Natural killer cell (primary cell): ENCODE data around the gene HINT3. TPM values are rescaled to one million over a fixed set of nuclear protein-coding genes. Genes with fewer than 3 reads are reported as not detected.

Experiments used
- ATAC-seq, 3 donors: fragments of 150-1000 bp in 2 of 3; fragments of 200-7000 bp in 1 of 3; cut with Tn5 transposase; 1 replicate in 1 of 3; 2 replicates in 2 of 3; pipeline ENCODE4 v1.10.0; 2021; ENCODE audit warnings: mild to moderate bottlenecking in 2 of 3, moderate library complexity in 2 of 3
- DNase-seq, 2 donors: peaks; one replicate each; pipeline versions ENCODE4 v3.0.0 to v3.0.0-alpha.2; 2013 to 2021; ENCODE audit warnings: mixed read lengths in 1 of 2
- H3K27ac ChIP-seq: one replicate; pipeline ENCODE4 v1.5.1; 2013; ENCODE audit warnings: mild to moderate bottlenecking, low read length
- H3K27me3 ChIP-seq: one replicate; pipeline ENCODE4 v1.6.1; 2013; ENCODE audit warnings: low read length; ENCODE audit not compliant: control insufficient read depth, insufficient read depth
- H3K36me3 ChIP-seq: one replicate; pipeline ENCODE4 v1.6.1; 2013; ENCODE audit warnings: low read length; ENCODE audit not compliant: control insufficient read depth, insufficient read depth
- H3K4me1 ChIP-seq: one replicate; pipeline ENCODE4 v1.6.1; 2013; ENCODE audit warnings: low read length; ENCODE audit not compliant: control insufficient read depth, insufficient read depth
- H3K4me3 ChIP-seq: one replicate; pipeline ENCODE4 v1.5.1; 2013; ENCODE audit warnings: low read length
- H3K9me3 ChIP-seq: one replicate; pipeline ENCODE4 v1.6.1; 2013; ENCODE audit warnings: low read length; ENCODE audit not compliant: control insufficient read depth, insufficient read depth
- H3K27ac Mint-ChIP-seq, 2 donors: one replicate each; pipeline ENCODE4 v1.8.0; 2022; ENCODE audit warnings: mild to moderate bottlenecking in 2 of 2, mixed read lengths in 2 of 2, moderate library complexity in 1 of 2
- H3K27me3 Mint-ChIP-seq, 2 donors: one replicate each; pipeline ENCODE4 v1.8.0; 2022; ENCODE audit warnings: low read depth in 2 of 2, mixed read lengths in 2 of 2
- H3K36me3 Mint-ChIP-seq: one replicate; pipeline ENCODE4 v1.8.0; 2022; ENCODE audit warnings: mixed read lengths
- H3K4me1 Mint-ChIP-seq, 2 donors: one replicate each; pipeline ENCODE4 v1.8.0; 2022; ENCODE audit warnings: mixed read lengths in 2 of 2
- H3K4me3 Mint-ChIP-seq: one replicate; pipeline ENCODE4 v1.8.0; 2022; ENCODE audit warnings: mild to moderate bottlenecking, moderate library complexity, mixed read lengths
- H3K9me3 Mint-ChIP-seq, 2 donors: one replicate each; pipeline ENCODE4 v1.8.0; 2022; ENCODE audit warnings: mixed read lengths in 2 of 2
- CTCF ChIP-seq: fragments of 200-600 bp; IDR thresholded peaks from one replicate; pipeline ENCODE4 v1.8.0; 2022; ENCODE audit warnings: antibody characterized with exemption
- WGBS: methylation state at CpG from one replicate; pipeline ENCODE4 v1.1.7; 2013; ENCODE audit warnings: missing lambda C conversion rate; ENCODE audit not compliant: insufficient coverage; 5-methylcytosine and 5-hydroxymethylcytosine counted together
- intact Hi-C: fragments of 100-400 bp; cut with micrococcal nuclease; formaldehyde crosslinking; loops from one replicate; pipeline ENCODE4 v1.14.2; 2022
- total RNA-seq, 4 donors: library from RNA; stranded (reverse); fragments of 120-200 nt in 1 of 4; gene quantifications; one replicate each; pipeline versions ENCODE4 v1.2.3 to v1.2.4, GENCODE V29; 2013 to 2022

Gene HINT3
- total RNA-seq, 3 donors from 2014 or later (not counting 1 experiment from before 2014, with no cell fraction given) = 9.7 to 10.5 (median 10.3) TPM

- Histone ChIP-seq H3K4me1 (no peaks in the 10 kb centered on the region), H3K36me3 (peaks cover 59% of the 10 kb centered on the region), H3K9me3 (no peaks in the 10 kb centered on the region), H3K27ac (no peak overlapping the region), H3K4me3 (no peak overlapping the region), H3K27me3 (no peaks in the 10 kb centered on the region)
- Mint-ChIP-seq H3K9me3 (no peaks in the 10 kb centered on the region), H3K27me3 (no peaks in the 10 kb centered on the region), H3K4me1 (peaks cover 20 to 28% of the 10 kb centered on the region in 2 donors), H3K36me3 (peaks cover 29% of the 10 kb centered on the region), H3K4me3 (no peak overlapping the region), H3K27ac (peak overlapping the region; percentile 29 to 63)
- DNase-seq (no peak), ATAC-seq (no peak)
- 75% methylated on average over 4 of the region's 4 CpGs for WGBS
- TF ChIP-seq CTCF = no peak
- intact Hi-C loops = no loop called here
These were observed 33.1 kb upstream of the HINT3 start for GRCh38 chr6:125923366-125923877.

GRCh38 chr6:125924169-125924568 is 32.4 kb upstream of the HINT3 start:
- H3K36me3 Mint-ChIP-seq = peaks cover 33% of the 10 kb centered on the region
- H3K27ac ChIP-seq = no peak overlapping the region
- intact Hi-C loops = no loop called here
- ATAC-seq = peak in 2 of 3 donors; percentile 42 to 51
- H3K4me3 ChIP-seq = no peak overlapping the region
- 16% methylated on average over 1 of the region's 2 CpGs for WGBS
- peaks cover 65% of the 10 kb centered on the region for H3K36me3 ChIP-seq
- no peaks in the 10 kb centered on the region for H3K9me3 ChIP-seq
- no peaks in the 10 kb centered on the region for H3K27me3 ChIP-seq
- H3K27me3 Mint-ChIP-seq = no peaks in the 10 kb centered on the region
- no peak for DNase-seq
- H3K27ac Mint-ChIP-seq = peak overlapping the region; percentile 29 to 63
- no peaks in the 10 kb centered on the region for H3K4me1 ChIP-seq
- no peak for TF ChIP-seq CTCF
- H3K4me1 Mint-ChIP-seq = peaks cover 12 to 21% of the 10 kb centered on the region in 2 donors
- no peak overlapping the region for H3K4me3 Mint-ChIP-seq
- no peaks in the 10 kb centered on the region for H3K9me3 Mint-ChIP-seq

- Histone ChIP-seq H3K27ac (no peak overlapping the region), H3K9me3 (no peaks in the 10 kb centered on the region), H3K36me3 (peaks cover 65% of the 10 kb centered on the region), H3K4me1 (no peaks in the 10 kb centered on the region), H3K27me3 (no peaks in the 10 kb centered on the region), H3K4me3 (no peak overlapping the region)
- ATAC-seq (no peak), DNase-seq (no peak)
- TF ChIP-seq CTCF = no peak
- no peak overlapping the region for H3K4me3 Mint-ChIP-seq
- peaks cover 10 to 18% of the 10 kb centered on the region in 2 donors for H3K4me1 Mint-ChIP-seq
- H3K9me3 Mint-ChIP-seq = no peaks in the 10 kb centered on the region
- H3K27ac Mint-ChIP-seq = peak overlapping the region; percentile 33 to 34
- no peaks in the 10 kb centered on the region for H3K27me3 Mint-ChIP-seq
- peaks cover 33% of the 10 kb centered on the region for H3K36me3 Mint-ChIP-seq
- intact Hi-C loops = no loop called here
- 77% methylated on average over 2 of the region's 2 CpGs for WGBS
These were observed 31.7 kb upstream of the HINT3 start for GRCh38 chr6:125924697-125925358.
